GM23338 (cell line): Measurements from ENCODE around the gene HNF1A.

Experiments
- CREB1 ChIP-seq: fragments of 250-450 bp; sonication (Bioruptor Pico); IDR thresholded peaks from 2 replicates; pipeline ENCODE4 v1.5.0; 2020; ENCODE audit warnings: low read depth, mild to moderate bottlenecking, moderate library complexity
- CTCF ChIP-seq, 2 experiments: fragments of 200-600 bp in 1 of 2; sonication (generic) in 1 of 2; conservative IDR thresholded peaks; 2 replicates each; pipeline versions ENCODE4 v1.5.1 to v1.6.1; 2016 to 2017; ENCODE audit warnings: antibody characterized with exemption in 2 of 2, low read depth in 2 of 2, mild to moderate bottlenecking in 2 of 2, moderate library complexity in 1 of 2
- ETS1 ChIP-seq: IDR thresholded peaks from 2 replicates; pipeline ENCODE4 v1.6.1; 2016; ENCODE audit warnings: antibody characterized with exemption
- EZH2 ChIP-seq: fragments of 200-600 bp; sonication (generic); IDR thresholded peaks from one replicate; pipeline ENCODE4 v1.8.0; 2017; ENCODE audit warnings: antibody characterized with exemption, mild to moderate bottlenecking, low read depth; ENCODE audit not compliant: unreplicated experiment
- EZH2phosphoT487 ChIP-seq: fragments of 200-600 bp; sonication (generic); IDR thresholded peaks from one replicate; pipeline ENCODE4 v1.8.1; 2018; ENCODE audit warnings: antibody characterized with exemption; ENCODE audit not compliant: unreplicated experiment
- REST ChIP-seq: IDR thresholded peaks from one replicate; pipeline ENCODE4 v1.6.1; 2018; ENCODE audit warnings: antibody characterized with exemption; ENCODE audit not compliant: unreplicated experiment

- TF ChIP-seq CTCF (conservative IDR thresholded peaks at IDR 0.05; ENCODE audit: low read depth in 2 of 2) (no peak), EZH2 (no peak), REST (no peak), ETS1 (no peak), CREB1 (CRISPR knock-in tag) (no peak), EZH2phosphoT487 (no peak)
These were observed 15.8 kb upstream of the HNF1A start for GRCh38 chr12:120962532-120963020.
